Prostate gland (tissue), 2 donors: ENCODE measurements around the gene DGKE.

Experiments used
- CTCF ChIP-seq, 4 experiments: fragments of 200-600 bp in 2 of 4; fragments of 450-650 bp in 2 of 4; sonication (generic) in 2 of 4; IDR thresholded peaks; 1 replicate in 3 of 4; 2 replicates in 1 of 4; pipeline ENCODE4 v1.5.1; 2016 to 2019; ENCODE audit warnings: antibody characterized with exemption in 4 of 4, mild to moderate bottlenecking in 2 of 4, moderate library complexity in 2 of 4
- POLR2A ChIP-seq: fragments of 450-650 bp; IDR thresholded peaks from one replicate; pipeline ENCODE4 v1.6.1; 2016; ENCODE audit warnings: antibody characterized with exemption, mild to moderate bottlenecking
- POLR2AphosphoS5 ChIP-seq: sonication (generic); formaldehyde crosslinking; IDR thresholded peaks from one replicate; pipeline ENCODE4 v1.6.1; 2017; ENCODE audit warnings: antibody characterized with exemption

- no peak for TF ChIP-seq POLR2AphosphoS5
- no peak for TF ChIP-seq CTCF (IDR thresholded peaks at IDR 0.05)
- no peak for TF ChIP-seq POLR2A
Observed at GRCh38 chr17:56892333-56892732, 58.4 kb downstream of the DGKE start.
